ENCODE measurements around the gene N4BP3.

N4BP3 gene

DNA sequence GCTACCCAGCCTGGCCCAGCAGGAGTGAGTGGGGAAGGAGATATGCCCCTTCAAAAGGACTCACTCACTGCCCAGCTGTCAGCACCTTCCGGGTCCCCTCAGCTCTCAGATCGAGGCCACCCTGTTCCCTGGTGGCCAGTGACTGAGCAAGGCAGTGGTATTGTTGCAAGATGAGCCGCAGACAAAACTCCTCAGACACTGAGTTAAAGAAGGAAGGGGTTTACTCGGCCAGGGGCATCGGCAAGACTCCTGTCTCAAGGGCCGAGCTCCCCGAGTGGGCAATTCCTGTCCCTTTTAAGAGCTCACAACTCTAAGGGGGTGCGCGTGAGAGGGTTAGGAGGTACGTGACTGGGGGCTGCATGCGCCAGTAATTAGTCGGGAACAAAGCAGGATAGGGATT lies 9.7 kb upstream of the N4BP3 start:
- no peak for DNase-seq (ENCODE audit: low read depth)

GRCh38 chr5:178104492-178104891 lies 8.8 kb upstream of the N4BP3 start:
- DNase-seq (ENCODE audit: low read depth) = no peak

GRCh38 chr5:178106086-178106485 lies 7.2 kb upstream of the N4BP3 start:
- no peak for DNase-seq (ENCODE audit: low read depth)

GRCh38 chr5:178106556-178107239 lies 6.6 kb upstream of the N4BP3 start:
- no peak for DNase-seq (ENCODE audit: low read depth)

GRCh38 chr5:178107756-178108310 lies 5.5 kb upstream of the N4BP3 start:
- no peak for DNase-seq (ENCODE audit: low read depth)

- no peak for DNase-seq (ENCODE audit: low read depth)
Observed at GRCh38 chr5:178108446-178108845, 4.9 kb upstream of the N4BP3 start.

DNA sequence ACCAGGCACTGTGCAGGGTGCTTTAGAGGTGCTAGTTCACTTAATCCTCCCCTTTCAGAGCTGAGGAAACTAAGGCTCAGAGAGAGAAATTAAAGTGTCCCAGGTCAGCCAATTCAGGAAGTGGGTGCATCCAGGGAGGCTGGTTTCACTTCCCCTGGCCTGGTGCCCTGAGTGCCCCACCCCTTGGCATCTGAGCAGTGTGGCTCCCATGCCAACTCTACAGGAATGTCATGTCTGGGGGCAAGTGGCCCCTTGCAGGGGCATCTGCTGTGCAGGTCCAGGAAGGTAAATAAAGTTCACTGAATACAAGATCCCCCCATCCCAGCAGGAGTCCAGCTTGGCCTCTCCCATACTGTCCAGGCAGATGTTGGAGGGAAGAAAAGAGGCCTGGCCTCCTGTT lies 4.4 kb upstream of the N4BP3 start:
- DNase-seq (ENCODE audit: low read depth) = no peak

- DNase-seq (ENCODE audit: low read depth) = no peak
Observed at GRCh38 chr5:178110511-178110910, 2.8 kb upstream of the N4BP3 start.

DNA sequence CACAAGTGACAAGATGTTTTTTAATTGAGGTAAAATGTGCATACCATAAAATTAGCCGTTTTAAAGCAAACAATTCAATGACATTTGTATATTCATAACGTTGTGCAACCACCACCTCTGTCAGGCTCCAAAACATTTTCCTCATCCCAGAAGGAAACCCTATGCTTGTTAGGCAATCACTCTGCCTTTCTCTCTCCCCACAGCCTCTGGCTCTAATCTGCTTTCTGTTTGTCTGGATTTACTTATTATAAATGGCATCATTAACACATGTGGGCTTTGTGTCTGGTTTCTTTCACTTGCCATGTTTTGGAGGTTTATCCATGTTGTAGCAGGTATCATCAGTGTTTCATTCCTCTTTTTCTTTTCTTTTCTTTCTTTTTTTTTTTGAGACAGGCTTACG lies 1.4 kb upstream of the N4BP3 start:
- DNase-seq (ENCODE audit: low read depth) = no peak

DNA sequence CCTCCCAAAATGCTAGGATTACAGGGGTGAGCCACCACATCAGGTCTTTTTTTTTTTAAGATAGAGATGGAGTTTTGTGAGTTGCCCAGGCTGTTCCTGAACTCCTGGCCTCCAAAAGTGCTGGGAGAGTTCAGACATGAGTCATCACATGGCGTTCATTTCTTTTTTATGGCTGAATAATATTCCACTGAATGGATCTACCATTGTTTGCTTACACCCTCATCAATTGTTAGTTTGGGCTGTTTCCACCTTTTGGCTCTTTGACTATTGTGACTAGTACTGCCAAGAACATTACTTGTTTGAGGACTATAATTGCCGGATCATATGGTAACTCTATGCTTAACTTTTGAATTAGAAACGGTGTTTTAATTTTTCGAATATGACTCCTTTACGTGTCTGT lies 787 bp upstream of the N4BP3 start:
- DNase-seq (ENCODE audit: low read depth) = no peak

- DNase-seq (ENCODE audit: low read depth) = no peak
Observed at GRCh38 chr5:178113841-178114324, 551 bp downstream of the N4BP3 start.

GRCh38 chr5:178114325-178115135 lies 1.2 kb downstream of the N4BP3 start:
- no peak for DNase-seq (ENCODE audit: low read depth)

- DNase-seq (ENCODE audit: low read depth) = no peak
Observed at GRCh38 chr5:178115136-178115813, 1.9 kb downstream of the N4BP3 start.

DNA sequence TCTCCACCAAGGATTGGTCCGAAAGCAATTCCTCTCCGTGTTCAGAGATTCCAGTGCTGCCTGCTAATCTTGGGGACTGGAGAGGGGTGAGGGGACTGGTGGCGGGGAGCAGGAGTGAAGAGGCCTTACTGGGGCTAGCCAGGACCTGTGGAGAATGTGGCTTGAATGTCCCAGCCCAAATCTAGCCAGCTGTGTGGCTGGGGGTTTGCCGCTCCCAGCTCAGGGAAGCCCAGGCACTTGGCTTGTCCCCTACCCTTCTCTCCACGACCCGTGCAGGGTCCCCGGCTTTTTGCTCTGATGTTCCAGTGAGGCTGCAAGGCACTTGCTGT lies 2.4 kb downstream of the N4BP3 start:
- DNase-seq (ENCODE audit: low read depth) = no peak

GRCh38 chr5:178116143-178116885 lies 3.0 kb downstream of the N4BP3 start:
- peak; percentile 51 for DNase-seq (ENCODE audit: low read depth)

- no peak for DNase-seq (ENCODE audit: low read depth)
Observed at GRCh38 chr5:178117923-178118701, 4.8 kb downstream of the N4BP3 start.

DNA sequence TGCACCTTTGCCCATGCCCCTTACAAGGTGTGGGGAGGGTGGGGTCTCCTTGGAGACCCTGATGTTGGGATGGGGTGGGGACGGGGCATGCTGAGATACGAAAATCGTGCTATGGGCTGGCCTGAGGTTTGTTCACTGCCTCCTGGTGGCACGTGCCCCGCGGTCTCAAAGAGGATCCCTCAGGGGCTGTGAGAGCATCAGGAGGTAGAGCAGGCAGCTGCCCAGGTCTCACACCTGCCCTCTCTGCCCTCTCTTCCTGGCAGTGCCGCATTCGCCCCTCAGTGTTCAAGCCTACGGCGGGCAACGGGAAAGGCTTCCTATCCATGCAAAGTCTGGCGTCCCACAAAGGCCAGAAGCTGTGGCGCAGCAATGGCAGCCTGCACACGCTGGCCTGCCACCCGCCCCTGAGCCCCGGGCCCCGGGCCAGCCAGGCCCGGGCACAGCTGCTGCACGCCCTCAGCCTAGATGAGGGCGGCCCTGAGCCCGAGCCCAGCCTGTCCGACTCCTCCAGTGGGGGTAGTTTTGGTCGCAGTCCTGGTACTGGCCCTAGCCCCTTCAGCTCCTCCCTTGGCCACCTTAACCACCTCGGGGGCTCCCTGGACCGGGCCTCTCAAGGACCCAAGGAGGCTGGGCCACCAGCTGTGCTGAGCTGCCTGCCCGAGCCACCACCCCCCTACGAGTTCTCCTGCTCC lies 6.7 kb downstream of the N4BP3 start:
- no peak for DNase-seq (ENCODE audit: low read depth)

- peak; percentile 52 for DNase-seq (ENCODE audit: low read depth)
Observed at GRCh38 chr5:178120607-178121357, 7.5 kb downstream of the N4BP3 start.

GRCh38 chr5:178121391-178122276 lies 8.3 kb downstream of the N4BP3 start:
- no peak for DNase-seq (ENCODE audit: low read depth)
